ENCODE data around the gene PTPRT. TPM values are rescaled to one million over a fixed set of nuclear protein-coding genes. Genes with fewer than 3 reads are reported as not detected.

The PTPRT gene
- total RNA-seq, 2 experiments from 2014 or later: not detected

GRCh38 chr20:42741906-42742305 lies 447.8 kb downstream of the PTPRT start:
- Mint-ChIP-seq H3K4me3 (no peak overlapping the region), H3K27ac (no peak overlapping the region), H3K4me1 (no peaks in the 10 kb centered on the region), H3K9me3 (peaks cover 21% of the 10 kb centered on the region), H3K36me3 (ENCODE audit: low read depth) (no peaks in the 10 kb centered on the region), H3K27me3 (no peaks in the 10 kb centered on the region)
- DNase-seq: no peak
- POLR2A ChIA-PET: no interaction called here
- CTCF ChIA-PET: no interaction called here

DNA sequence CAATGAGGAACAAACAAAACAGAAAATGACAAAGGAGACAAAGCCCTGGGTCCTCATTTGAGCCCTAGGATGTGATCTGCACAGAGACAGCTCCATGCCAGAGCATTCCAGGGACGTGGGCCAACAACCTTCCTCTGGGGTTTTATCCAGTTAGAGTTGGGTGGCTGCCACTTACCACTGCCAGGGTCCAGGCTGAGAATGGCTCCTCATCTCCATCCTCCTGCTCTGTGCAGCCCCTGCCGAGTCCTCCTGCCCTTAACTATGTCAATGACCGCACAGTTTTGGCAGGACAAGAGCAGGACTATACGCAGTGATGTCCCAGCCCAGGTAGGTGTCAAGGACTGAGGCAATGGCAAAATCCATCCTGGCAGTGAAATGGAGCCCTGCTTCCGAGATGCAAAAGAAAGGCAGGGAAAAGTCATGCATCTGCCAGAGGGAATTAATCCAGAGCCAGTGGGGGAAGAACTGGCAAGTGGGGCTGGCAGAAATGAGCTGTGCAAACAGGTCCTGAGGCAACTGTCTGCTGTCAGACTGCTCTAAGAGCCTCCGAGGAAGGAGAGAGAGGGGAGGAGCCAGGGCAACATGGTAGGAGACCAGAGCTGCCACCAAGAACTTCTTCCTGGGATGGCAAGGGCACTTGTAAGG lies 449.4 kb downstream of the PTPRT start:
- POLR2A ChIA-PET: no interaction called here
- no peaks in the 10 kb centered on the region for H3K4me1 Mint-ChIP-seq

GRCh38 chr20:42739683-42740082 lies 450.0 kb downstream of the PTPRT start:
- H3K27me3 Mint-ChIP-seq: no peaks in the 10 kb centered on the region
- no peak for DNase-seq
- peaks cover 27% of the 10 kb centered on the region for H3K9me3 Mint-ChIP-seq
- no peak overlapping the region for H3K4me3 Mint-ChIP-seq
- no peak overlapping the region for H3K27ac Mint-ChIP-seq
- ChIA-PET CTCF (no interaction called here), POLR2A (no interaction called here)
- no peaks in the 10 kb centered on the region for H3K4me1 Mint-ChIP-seq
- peaks cover 3% of the 10 kb centered on the region for H3K36me3 Mint-ChIP-seq (ENCODE audit: low read depth)

More for the DNA sequence above, 449.4 kb downstream of the PTPRT start:
- Mint-ChIP-seq H3K27me3 (no peaks in the 10 kb centered on the region), H3K36me3 (ENCODE audit: low read depth) (peaks cover 3% of the 10 kb centered on the region), H3K27ac (no peak overlapping the region), H3K9me3 (peaks cover 23% of the 10 kb centered on the region), H3K4me3 (no peak overlapping the region)
- DNase-seq: no peak
- CTCF ChIA-PET: no interaction called here

DNA sequence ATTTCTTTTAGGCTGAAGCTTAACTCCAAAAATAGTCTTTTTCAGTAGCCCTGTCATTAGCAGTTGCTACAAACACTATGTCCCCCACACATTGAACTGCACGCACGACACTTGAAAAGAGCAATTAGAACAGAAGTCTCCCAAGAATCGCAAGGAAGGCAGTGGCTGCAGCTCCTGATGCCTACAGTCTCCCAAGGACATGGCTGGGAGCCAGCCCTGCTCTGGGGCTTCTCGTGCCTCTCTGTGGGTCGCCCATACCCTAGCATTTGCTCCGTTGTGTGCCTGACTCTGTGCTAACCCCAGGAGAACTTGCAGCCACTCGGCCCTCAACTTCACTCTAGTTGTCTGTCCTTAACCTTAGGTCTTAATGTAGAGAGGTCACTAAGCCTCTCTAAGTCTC lies 454.2 kb downstream of the PTPRT start:
- CTCF ChIA-PET: no interaction called here
- H3K27ac Mint-ChIP-seq: no peak overlapping the region
- no peak for DNase-seq
- no peaks in the 10 kb centered on the region for H3K27me3 Mint-ChIP-seq
- peaks cover 3% of the 10 kb centered on the region for H3K36me3 Mint-ChIP-seq (ENCODE audit: low read depth)
- POLR2A ChIA-PET: no interaction called here
- H3K4me1 Mint-ChIP-seq: no peaks in the 10 kb centered on the region
- peaks cover 21% of the 10 kb centered on the region for H3K9me3 Mint-ChIP-seq
- H3K4me3 Mint-ChIP-seq: no peak overlapping the region

- Mint-ChIP-seq H3K27me3 (no peaks in the 10 kb centered on the region), H3K4me1 (no peaks in the 10 kb centered on the region), H3K27ac (no peak overlapping the region), H3K4me3 (no peak overlapping the region), H3K9me3 (peaks cover 21% of the 10 kb centered on the region), H3K36me3 (ENCODE audit: low read depth) (peaks cover 3% of the 10 kb centered on the region)
- ChIA-PET POLR2A (no interaction called here), CTCF (no interaction called here)
- no peak for DNase-seq
Observed at GRCh38 chr20:42734660-42735368, 454.9 kb downstream of the PTPRT start.

DNA sequence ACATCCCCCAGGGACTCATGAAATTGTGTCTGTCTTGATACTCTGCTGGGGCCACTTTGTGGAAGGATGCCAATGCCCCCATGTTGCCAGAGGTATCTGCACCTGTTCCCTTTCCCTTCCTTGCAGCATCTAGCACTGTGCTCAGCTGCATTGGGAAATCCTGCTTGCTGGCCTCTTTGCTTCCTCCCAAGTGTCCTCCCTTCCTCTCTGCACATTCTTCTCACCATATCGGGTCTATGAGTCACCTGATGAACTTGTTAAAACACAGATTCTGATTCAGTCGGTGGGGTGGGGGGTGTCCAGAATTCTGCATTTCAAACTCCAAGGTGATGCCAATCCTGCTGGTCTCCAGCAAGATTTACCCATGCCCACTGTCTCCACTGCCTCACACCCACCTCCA lies 467.8 kb downstream of the PTPRT start:
- Mint-ChIP-seq H3K36me3 (ENCODE audit: low read depth) (no peaks in the 10 kb centered on the region), H3K4me1 (no peaks in the 10 kb centered on the region), H3K27ac (no peak overlapping the region), H3K9me3 (peaks cover 4% of the 10 kb centered on the region), H3K4me3 (no peak overlapping the region), H3K27me3 (no peaks in the 10 kb centered on the region)
- CTCF ChIA-PET: no interaction called here
- POLR2A ChIA-PET: no interaction called here
- no peak for DNase-seq

DNA sequence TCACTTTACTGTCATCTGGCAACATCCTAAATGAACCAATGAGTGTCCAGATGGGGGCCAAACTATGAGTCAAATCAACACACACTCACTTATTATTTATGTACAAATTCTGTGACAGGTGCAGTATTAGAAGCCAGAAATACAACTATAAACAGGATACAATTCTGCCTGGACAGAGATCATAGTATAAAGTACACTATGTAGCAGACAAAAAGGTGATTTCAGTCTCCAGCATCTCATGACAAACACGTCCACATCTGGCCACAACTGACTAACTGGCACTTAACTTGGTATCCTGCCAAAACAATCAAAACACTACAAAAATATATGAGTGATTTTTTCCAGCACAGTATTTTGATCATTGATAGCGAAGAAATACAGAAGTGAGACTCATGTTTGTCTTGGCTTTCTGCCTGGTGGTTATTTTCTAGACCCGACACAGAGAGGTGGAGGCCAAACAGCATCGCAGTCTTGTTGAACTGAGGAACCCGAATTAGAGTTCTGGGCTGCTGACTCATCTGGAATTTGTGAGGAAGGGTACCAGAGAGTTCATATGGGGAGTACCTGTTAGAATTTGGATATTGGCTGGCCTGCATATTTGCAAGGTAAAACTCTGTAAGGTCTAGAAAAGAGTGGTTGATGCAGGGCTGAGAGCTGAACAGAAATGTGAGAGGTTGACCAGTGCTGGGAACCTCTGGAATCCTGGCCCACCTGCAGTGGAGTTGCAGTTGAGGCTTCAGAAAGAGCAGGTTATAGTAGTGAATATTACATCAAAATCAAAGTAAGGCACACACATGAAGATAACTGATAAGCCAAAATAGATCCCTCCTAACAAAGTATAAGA lies 475.2 kb downstream of the PTPRT start:
- no peaks in the 10 kb centered on the region for H3K27me3 Mint-ChIP-seq
- DNase-seq: no peak
- H3K4me1 Mint-ChIP-seq: no peaks in the 10 kb centered on the region
- peaks cover 16% of the 10 kb centered on the region for H3K9me3 Mint-ChIP-seq
- H3K4me3 Mint-ChIP-seq: no peak overlapping the region
- no peak overlapping the region for H3K27ac Mint-ChIP-seq
- POLR2A ChIA-PET: no interaction called here
- no peaks in the 10 kb centered on the region for H3K36me3 Mint-ChIP-seq (ENCODE audit: low read depth)
- CTCF ChIA-PET: no interaction called here

DNA sequence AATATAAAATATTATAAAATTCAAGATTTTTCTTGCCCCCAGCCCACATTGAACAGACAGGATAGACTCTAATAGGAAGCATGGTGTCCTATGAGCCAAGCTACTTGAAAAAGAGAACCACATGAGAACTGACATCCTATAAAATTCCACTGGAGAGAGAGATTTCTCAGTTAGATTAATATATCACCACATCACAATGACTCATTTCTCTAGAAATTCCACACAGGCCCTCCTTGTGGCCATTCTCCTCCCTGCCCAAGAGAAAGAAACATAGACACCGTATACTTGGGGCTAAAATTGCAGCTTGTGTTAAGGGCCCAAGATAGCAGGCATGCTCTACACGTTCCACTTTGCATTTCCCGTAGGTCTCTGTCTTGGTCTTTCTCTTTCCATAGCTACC lies 481.4 kb downstream of the PTPRT start:
- POLR2A ChIA-PET: no interaction called here
- H3K9me3 Mint-ChIP-seq: peaks cover 34% of the 10 kb centered on the region
- H3K27ac Mint-ChIP-seq: no peak overlapping the region
- H3K4me1 Mint-ChIP-seq: no peaks in the 10 kb centered on the region
- CTCF ChIA-PET: no interaction called here
- no peaks in the 10 kb centered on the region for H3K36me3 Mint-ChIP-seq (ENCODE audit: low read depth)
- DNase-seq: no peak
- no peaks in the 10 kb centered on the region for H3K27me3 Mint-ChIP-seq
- no peak overlapping the region for H3K4me3 Mint-ChIP-seq

- no peaks in the 10 kb centered on the region for H3K27me3 Mint-ChIP-seq
Observed at GRCh38 chr20:42706759-42707158, 482.9 kb downstream of the PTPRT start.

GRCh38 chr20:42705550-42705949 lies 484.2 kb downstream of the PTPRT start:
- Mint-ChIP-seq H3K27ac (no peak overlapping the region), H3K4me1 (no peaks in the 10 kb centered on the region)

More at GRCh38 chr20:42706759-42707158, 482.9 kb downstream of the PTPRT start:
- Mint-ChIP-seq H3K9me3 (peaks cover 33% of the 10 kb centered on the region), H3K4me3 (no peak overlapping the region), H3K4me1 (no peaks in the 10 kb centered on the region), H3K27ac (no peak overlapping the region), H3K36me3 (ENCODE audit: low read depth) (no peaks in the 10 kb centered on the region)
- ChIA-PET POLR2A (no interaction called here), CTCF (no interaction called here)
- DNase-seq: no peak

GRCh38 chr20:42703744-42704143 lies 486.0 kb downstream of the PTPRT start:
- Mint-ChIP-seq H3K4me1 (no peaks in the 10 kb centered on the region), H3K4me3 (no peak overlapping the region), H3K27ac (no peak overlapping the region), H3K36me3 (ENCODE audit: low read depth) (no peaks in the 10 kb centered on the region), H3K9me3 (peaks cover 19% of the 10 kb centered on the region), H3K27me3 (no peaks in the 10 kb centered on the region)
- DNase-seq: no peak
- POLR2A ChIA-PET: interaction anchor here (0.6 kb wide), 1 partner anchor 532 kb away, joined by 3 read pairs; no protein-coding TSS in a partner anchor
- CTCF ChIA-PET: no interaction called here

More at GRCh38 chr20:42705550-42705949, 484.2 kb downstream of the PTPRT start:
- POLR2A ChIA-PET: no interaction called here
- Mint-ChIP-seq H3K36me3 (ENCODE audit: low read depth) (no peaks in the 10 kb centered on the region), H3K4me3 (no peak overlapping the region), H3K27me3 (no peaks in the 10 kb centered on the region), H3K9me3 (peaks cover 26% of the 10 kb centered on the region)
- CTCF ChIA-PET: no interaction called here
- DNase-seq: no peak

DNA sequence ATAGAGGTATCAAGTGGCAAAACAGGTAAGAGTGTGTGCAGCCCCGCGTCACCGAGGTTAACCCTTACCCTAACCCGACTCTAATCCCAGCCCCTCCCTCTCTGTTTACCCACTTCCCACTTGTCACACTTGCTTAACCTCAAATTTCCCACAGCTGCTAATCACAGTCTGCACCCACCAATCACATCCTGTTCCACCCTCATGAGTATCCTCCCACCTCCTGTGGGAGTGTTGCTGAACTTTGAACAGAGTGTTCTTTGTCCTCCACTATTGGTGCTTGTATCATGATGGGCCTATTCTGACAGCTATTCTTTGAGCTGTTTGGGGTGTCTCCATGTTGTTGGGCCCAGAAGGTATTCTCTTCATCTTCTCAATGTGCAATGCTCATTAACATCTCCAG lies 487.8 kb downstream of the PTPRT start:
- Mint-ChIP-seq H3K9me3 (peaks cover 15% of the 10 kb centered on the region), H3K4me1 (no peaks in the 10 kb centered on the region), H3K36me3 (ENCODE audit: low read depth) (no peaks in the 10 kb centered on the region), H3K27me3 (no peaks in the 10 kb centered on the region), H3K27ac (no peak overlapping the region), H3K4me3 (no peak overlapping the region)
- POLR2A ChIA-PET: no interaction called here
- CTCF ChIA-PET: no interaction called here
- DNase-seq: no peak

DNA sequence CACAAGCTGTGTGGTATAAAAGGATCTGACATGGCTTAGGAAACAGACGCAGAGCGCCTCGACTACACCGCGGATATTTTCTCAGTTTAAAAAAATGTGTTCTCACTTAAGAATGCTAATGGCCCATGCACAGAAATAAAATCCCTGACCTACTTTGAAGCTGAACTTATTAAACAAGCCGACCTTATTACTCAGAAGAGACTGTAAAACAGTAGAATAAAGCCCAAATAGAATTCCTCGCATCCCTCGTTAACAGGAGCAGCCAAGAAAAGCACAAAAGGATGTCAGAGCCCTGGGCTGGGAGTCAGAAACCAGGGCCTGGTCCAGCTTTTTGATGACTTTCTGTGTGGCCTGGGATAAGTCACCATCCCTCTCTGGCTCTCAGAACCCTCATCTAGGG lies 489.3 kb downstream of the PTPRT start:
- ChIA-PET POLR2A (no interaction called here), CTCF (no interaction called here)
- Mint-ChIP-seq H3K4me3 (no peak overlapping the region), H3K4me1 (no peaks in the 10 kb centered on the region), H3K27ac (no peak overlapping the region), H3K9me3 (peaks cover 15% of the 10 kb centered on the region), H3K27me3 (no peaks in the 10 kb centered on the region), H3K36me3 (ENCODE audit: low read depth) (no peaks in the 10 kb centered on the region)
- no peak for DNase-seq

Data from activated CD4-positive, alpha-beta memory T cell treated with anti-CD3 and anti-CD28 coated beads, Interleukin-2, amount 10 ng/mL, durations not matched to agents 7 days and 5 days (primary cell).